ENCODE measurements around the gene MAPK8. TPM values are rescaled to one million over a fixed set of nuclear protein-coding genes. Genes with fewer than 3 reads are reported as not detected.

MAPK8 gene
- total RNA-seq, 1 donor from 2014 or later = 52.3 TPM

DNA sequence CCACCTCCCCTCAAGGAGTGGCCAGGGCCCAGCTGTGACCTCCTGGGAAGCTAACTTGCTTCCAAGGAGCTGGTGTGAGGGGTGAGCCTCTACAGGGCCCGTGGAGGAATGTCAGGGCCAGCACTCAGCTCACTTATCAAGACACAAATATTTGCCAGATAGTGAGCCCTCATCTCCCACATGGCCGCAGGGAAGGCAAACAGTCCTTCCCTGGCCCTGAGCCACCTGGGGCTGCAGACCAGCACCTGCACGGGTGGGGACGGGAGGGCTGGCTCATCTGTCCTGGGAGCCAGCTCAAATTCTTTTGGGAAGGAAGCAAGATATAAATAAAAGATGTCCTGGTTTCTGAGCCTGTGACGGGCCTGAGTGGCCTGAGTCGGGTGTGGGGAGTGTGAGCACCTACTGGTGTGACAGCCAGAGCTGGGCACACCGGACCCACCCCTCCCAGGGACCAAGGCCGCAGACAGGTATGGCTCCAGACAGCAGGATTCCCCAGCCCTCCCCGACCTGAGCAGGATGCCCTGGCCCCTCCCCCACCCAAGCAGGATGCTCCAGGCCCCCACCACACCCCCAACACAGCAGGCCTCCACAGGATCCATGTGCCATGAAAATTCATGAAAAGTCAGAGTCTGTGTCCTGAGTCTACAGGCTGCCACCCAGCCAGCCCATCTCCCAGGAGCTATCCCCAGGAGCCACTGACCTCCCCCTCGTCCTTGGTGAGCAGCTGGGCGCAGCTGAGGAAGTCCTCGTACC, 148.0 kb downstream of the MAPK8 start:
- no peak overlapping the region for H3K4me3 Mint-ChIP-seq
- H3K27me3 Mint-ChIP-seq (ENCODE audit: insufficient read depth) = no peaks in the 10 kb centered on the region
- H3K4me1 Mint-ChIP-seq (ENCODE audit: low read depth) = no peaks in the 10 kb centered on the region
- H3K27ac Mint-ChIP-seq = no peak overlapping the region
- H3K36me3 Mint-ChIP-seq (ENCODE audit: low read depth) = no peaks in the 10 kb centered on the region
- H3K9me3 Mint-ChIP-seq = no peaks in the 10 kb centered on the region
- DNase-seq (ENCODE audit: low spot score) = no peak
- intact Hi-C loops (cut with micrococcal nuclease) = no loop called here

DNA sequence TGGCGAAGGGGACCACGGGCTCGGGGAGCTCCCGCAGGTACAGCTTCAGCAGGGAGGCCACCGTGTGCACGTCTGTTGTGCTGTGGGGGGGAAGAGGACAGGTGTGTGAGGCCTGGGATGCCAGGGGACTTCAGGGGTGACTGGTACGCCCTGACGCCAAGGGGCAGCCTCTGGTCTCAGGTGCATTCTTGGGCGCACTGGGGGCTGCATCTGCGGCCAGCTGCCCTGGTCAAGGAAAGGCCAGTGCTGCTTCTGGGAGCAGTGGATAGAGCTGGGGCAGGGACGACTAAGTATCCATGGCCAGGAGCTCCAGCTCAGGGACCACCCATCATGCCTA, 148.5 kb downstream of the MAPK8 start:
- H3K27ac Mint-ChIP-seq = no peak overlapping the region
- no peak overlapping the region for H3K4me3 Mint-ChIP-seq
- H3K9me3 Mint-ChIP-seq = no peaks in the 10 kb centered on the region
- H3K4me1 Mint-ChIP-seq (ENCODE audit: low read depth) = no peaks in the 10 kb centered on the region
- DNase-seq (ENCODE audit: low spot score) = no peak
- H3K27me3 Mint-ChIP-seq (ENCODE audit: insufficient read depth) = no peaks in the 10 kb centered on the region
- H3K36me3 Mint-ChIP-seq (ENCODE audit: low read depth) = no peaks in the 10 kb centered on the region
- intact Hi-C loops (cut with micrococcal nuclease) = no loop called here

DNA sequence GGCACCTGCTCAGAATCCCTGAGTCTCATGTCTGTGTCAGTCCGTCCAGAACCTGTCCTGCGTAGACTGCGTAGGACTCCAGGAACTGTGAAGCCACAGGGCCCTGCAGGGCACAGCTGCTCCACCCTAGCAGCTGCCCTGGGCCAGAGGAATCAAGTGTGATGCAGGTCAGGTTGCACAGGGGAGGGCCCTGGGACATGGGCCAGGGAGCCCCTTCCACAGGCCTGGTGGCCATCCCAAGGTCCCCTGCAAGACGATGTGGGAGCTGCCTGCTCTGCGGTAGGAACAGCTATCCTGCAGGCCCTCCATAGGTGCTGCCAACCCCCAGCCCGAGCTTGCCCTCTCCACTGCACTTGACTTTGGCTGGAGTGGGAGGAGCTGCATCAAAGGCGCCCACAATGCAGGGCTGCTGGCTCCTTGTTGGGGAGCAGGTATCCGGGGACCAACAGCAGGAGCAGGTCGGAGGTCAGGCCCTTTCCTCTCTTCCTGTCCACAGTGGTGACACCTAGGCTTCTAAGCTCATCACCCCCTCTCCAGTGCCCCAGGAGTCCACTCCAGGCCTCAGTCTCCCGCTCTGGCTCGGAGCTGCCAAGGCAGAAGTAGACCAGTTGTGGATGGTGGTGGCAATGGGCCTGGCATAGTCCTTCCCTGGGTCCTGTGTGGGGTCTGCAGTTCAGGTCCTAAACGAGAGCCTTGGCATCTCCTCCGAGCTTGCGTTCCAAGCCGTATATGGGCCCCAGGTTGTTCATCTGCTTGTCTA, 149.1 kb downstream of the MAPK8 start:
- Mint-ChIP-seq H3K4me3 (no peak overlapping the region), H3K9me3 (no peaks in the 10 kb centered on the region), H3K27me3 (ENCODE audit: insufficient read depth) (no peaks in the 10 kb centered on the region), H3K4me1 (ENCODE audit: low read depth) (no peaks in the 10 kb centered on the region), H3K27ac (no peak overlapping the region), H3K36me3 (ENCODE audit: low read depth) (no peaks in the 10 kb centered on the region)
- intact Hi-C loops (cut with micrococcal nuclease) = no loop called here
- no peak for DNase-seq (ENCODE audit: low spot score)

DNA sequence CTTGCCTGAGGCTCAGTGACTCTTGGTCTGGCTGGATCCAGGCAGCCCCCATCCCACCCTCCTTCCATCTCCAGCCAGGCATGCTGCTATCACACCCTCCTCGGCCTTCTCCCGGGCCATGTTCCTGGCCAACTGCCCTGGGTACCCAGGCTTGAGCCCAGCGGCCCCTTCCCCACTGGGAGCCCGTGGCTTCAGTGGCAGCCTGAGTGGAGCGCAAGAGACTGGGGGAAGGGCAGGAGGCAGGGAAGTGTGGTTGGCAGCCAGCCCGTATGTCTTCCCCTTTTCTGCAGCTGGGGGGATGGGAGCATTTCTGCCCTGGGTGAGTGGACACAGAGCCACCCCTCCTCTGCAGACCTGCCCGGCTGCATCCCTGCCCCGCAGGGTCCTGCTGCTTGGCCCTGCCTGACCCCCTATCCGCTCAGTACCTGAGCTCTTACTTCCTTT, 149.9 kb downstream of the MAPK8 start:
- Mint-ChIP-seq H3K9me3 (no peaks in the 10 kb centered on the region), H3K27me3 (ENCODE audit: insufficient read depth) (no peaks in the 10 kb centered on the region), H3K36me3 (ENCODE audit: low read depth) (no peaks in the 10 kb centered on the region), H3K4me3 (no peak overlapping the region), H3K27ac (no peak overlapping the region), H3K4me1 (ENCODE audit: low read depth) (no peaks in the 10 kb centered on the region)
- intact Hi-C loops (cut with micrococcal nuclease) = no loop called here
- no peak for DNase-seq (ENCODE audit: low spot score)

DNA sequence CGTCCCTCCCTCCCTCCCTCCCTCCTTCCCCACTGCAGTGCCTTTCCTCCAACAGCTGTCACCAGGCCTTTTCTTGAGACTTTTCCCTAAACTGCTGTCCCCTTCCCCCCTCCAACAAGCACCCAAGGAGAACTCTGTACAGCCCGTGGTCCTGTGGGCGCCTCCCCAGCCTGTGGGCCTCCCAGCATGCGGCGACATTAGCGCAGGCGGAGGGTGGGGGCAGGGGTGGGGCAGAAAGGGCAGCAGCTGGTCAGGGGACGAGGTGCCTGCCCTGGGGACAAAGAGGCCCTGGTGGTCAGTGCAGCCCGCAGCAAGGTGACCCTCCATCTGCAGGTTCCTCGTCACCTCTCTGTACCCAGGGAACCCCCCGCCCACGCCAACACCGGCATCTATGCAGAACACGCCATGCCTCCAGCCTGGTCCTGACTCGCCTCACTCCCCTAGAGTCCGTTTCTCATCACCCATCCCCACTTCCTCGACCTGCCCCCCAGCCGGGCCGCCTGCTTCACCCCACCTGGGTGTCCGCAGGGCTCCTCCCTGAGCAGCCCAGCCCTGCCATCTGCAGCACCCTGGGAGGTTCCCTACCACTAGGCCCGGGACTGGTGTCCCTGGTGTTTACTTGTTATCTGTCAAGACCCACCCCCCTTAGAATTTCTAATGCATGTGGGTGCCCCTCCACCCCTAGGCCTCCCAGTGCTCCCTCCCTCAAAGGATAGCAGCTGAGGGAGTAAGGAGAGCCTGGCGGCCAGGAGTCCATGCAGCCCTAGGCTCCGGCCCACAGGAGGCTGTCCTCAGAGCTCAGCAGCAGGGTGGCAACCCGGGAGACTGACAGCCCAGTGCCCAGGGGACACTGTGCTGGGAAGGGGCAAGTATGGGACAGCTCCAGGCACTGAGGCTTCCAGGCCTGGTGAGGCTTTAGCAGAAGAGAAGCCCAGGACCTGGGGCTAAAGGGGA, 150.6 kb downstream of the MAPK8 start:
- no peaks in the 10 kb centered on the region for H3K4me1 Mint-ChIP-seq (ENCODE audit: low read depth)
- no peak for DNase-seq (ENCODE audit: low spot score)
- no peak overlapping the region for H3K27ac Mint-ChIP-seq
- no peaks in the 10 kb centered on the region for H3K36me3 Mint-ChIP-seq (ENCODE audit: low read depth)
- intact Hi-C loops (cut with micrococcal nuclease) = no loop called here
- H3K27me3 Mint-ChIP-seq (ENCODE audit: insufficient read depth) = no peaks in the 10 kb centered on the region
- H3K4me3 Mint-ChIP-seq = no peak overlapping the region
- H3K9me3 Mint-ChIP-seq = no peaks in the 10 kb centered on the region

DNA sequence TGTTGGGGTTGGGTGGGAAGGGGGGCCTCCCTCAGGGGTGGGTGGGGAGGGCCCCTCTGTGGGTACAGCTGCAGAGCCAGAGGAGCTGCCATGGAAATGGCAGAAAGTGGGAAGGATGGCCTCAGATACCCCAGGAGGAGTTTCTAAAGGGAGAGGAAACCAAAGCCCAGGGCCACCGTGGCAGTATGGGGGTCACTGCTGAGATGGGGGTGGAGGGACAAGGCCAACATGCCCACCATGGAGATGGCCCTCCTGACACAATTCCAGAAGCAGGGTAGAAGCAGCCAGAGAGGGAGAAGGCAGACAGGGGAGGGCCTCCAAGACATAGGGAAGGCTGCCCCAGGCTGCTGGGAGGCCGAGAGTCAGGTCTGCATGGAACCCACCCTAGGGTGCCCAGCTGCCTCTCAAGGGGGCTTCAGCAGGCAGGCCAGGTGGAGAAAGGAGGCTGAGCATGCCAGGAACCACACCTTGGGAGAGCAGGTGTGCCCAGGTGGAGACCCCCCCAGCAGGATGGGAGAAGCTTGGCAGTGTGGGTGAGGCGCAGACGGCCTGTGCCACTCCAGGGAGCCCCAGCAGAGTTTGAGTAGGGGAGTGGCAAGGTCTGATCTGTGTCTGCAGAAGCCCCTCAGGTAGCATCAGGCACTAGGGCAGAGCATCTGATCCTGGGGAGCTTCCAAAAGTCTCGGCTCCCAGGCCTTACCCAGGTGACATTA, 151.6 kb downstream of the MAPK8 start:
- intact Hi-C loops (cut with micrococcal nuclease) = no loop called here
- H3K36me3 Mint-ChIP-seq (ENCODE audit: low read depth) = no peaks in the 10 kb centered on the region
- no peak overlapping the region for H3K4me3 Mint-ChIP-seq
- H3K9me3 Mint-ChIP-seq = no peaks in the 10 kb centered on the region
- H3K27me3 Mint-ChIP-seq (ENCODE audit: insufficient read depth) = no peaks in the 10 kb centered on the region
- H3K27ac Mint-ChIP-seq = no peak overlapping the region
- H3K4me1 Mint-ChIP-seq (ENCODE audit: low read depth) = no peaks in the 10 kb centered on the region
- no peak for DNase-seq (ENCODE audit: low spot score)

DNA sequence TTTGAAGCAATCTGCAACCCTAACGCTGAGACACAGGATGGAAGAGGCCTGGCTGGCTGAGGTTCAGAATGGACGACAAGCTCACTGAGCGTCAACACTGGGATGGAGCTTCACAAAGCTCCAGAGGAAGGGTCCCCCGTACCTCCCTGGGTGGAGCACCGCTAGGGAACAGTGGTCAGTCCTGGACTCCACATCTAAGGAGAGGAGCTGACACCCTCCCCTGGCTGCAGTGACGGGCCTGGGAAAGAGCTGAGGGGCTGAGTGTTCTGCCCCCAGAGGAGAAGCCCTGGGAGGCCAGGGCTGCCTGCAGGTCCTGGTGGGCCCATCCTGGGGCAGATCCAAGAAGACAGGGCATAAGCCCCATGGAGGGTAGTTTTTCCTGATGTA, 152.2 kb downstream of the MAPK8 start:
- Mint-ChIP-seq H3K4me1 (ENCODE audit: low read depth) (no peaks in the 10 kb centered on the region), H3K27me3 (ENCODE audit: insufficient read depth) (no peaks in the 10 kb centered on the region), H3K4me3 (no peak overlapping the region), H3K27ac (no peak overlapping the region), H3K36me3 (ENCODE audit: low read depth) (no peaks in the 10 kb centered on the region), H3K9me3 (no peaks in the 10 kb centered on the region)
- intact Hi-C loops (cut with micrococcal nuclease) = no loop called here
- DNase-seq (ENCODE audit: low spot score) = no peak

DNA sequence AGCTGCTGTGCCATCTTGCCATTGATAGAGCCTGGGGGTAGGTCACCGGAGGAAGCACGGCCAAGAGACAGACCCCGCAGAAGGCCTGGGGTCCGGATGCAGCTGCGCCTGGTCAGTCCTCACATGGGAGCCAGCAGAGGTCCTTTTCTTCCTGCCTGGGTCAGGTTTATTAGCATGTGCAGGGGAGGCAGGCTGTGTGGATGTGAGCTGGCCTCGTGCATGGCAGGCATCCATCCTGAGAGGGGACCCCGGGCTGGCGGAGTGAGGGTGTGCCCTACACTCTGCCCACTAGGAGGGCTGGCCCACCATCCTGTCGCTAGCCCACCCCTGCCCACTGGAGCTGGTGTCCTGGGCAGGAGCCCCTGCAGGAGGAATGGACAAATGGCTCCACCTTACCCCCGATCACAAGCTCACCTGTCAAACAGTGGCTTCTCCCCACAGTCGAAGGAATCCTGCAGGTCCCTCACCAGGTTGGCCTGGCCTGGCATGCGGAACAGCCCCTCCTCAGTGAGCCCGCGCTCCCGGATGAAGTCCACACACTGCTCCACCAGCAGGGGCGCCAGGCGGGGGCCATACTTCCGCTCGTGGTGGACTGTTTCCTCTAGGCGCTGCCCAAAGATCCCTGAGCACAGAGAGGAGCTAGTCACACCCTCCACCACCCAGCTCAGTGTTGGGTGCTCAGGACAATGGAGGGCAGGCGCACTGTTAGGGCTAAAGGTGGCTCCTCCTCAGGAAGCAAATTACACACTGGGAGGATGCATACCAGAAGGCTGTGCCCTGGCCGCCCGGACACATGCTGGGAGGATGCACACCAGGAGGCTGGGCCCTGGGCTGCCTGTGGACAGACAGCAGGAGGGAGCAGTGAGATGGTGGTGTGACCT, 153.0 kb downstream of the MAPK8 start:
- no peak overlapping the region for H3K4me3 Mint-ChIP-seq
- H3K4me1 Mint-ChIP-seq (ENCODE audit: low read depth) = no peaks in the 10 kb centered on the region
- no peak overlapping the region for H3K27ac Mint-ChIP-seq
- no peak for DNase-seq (ENCODE audit: low spot score)
- intact Hi-C loops (cut with micrococcal nuclease) = no loop called here
- no peaks in the 10 kb centered on the region for H3K9me3 Mint-ChIP-seq
- no peaks in the 10 kb centered on the region for H3K36me3 Mint-ChIP-seq (ENCODE audit: low read depth)
- H3K27me3 Mint-ChIP-seq (ENCODE audit: insufficient read depth) = no peaks in the 10 kb centered on the region

DNA sequence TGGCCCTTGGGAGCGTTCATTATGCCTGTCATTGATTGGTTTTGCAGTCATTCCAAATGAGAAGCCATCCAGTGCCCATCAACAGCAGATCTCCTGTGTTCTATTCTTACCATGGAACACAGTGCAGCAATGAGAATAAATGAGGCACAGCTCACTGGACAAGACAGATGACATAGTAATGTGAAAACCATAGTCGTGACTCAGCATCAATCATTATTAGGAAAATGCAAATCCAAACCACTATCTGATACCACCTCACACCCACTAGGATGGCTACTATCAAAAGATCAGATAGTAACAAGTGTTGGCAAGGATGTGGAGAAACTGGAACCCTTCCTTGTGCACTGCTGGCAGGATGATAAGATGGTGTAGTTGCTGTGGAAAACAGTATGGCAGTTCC, 153.7 kb downstream of the MAPK8 start:
- Mint-ChIP-seq H3K4me1 (ENCODE audit: low read depth) (no peaks in the 10 kb centered on the region), H3K4me3 (no peak overlapping the region), H3K27ac (no peak overlapping the region), H3K27me3 (ENCODE audit: insufficient read depth) (no peaks in the 10 kb centered on the region), H3K36me3 (ENCODE audit: low read depth) (no peaks in the 10 kb centered on the region), H3K9me3 (no peaks in the 10 kb centered on the region)
- intact Hi-C loops (cut with micrococcal nuclease) = no loop called here
- DNase-seq (ENCODE audit: low spot score) = no peak

DNA sequence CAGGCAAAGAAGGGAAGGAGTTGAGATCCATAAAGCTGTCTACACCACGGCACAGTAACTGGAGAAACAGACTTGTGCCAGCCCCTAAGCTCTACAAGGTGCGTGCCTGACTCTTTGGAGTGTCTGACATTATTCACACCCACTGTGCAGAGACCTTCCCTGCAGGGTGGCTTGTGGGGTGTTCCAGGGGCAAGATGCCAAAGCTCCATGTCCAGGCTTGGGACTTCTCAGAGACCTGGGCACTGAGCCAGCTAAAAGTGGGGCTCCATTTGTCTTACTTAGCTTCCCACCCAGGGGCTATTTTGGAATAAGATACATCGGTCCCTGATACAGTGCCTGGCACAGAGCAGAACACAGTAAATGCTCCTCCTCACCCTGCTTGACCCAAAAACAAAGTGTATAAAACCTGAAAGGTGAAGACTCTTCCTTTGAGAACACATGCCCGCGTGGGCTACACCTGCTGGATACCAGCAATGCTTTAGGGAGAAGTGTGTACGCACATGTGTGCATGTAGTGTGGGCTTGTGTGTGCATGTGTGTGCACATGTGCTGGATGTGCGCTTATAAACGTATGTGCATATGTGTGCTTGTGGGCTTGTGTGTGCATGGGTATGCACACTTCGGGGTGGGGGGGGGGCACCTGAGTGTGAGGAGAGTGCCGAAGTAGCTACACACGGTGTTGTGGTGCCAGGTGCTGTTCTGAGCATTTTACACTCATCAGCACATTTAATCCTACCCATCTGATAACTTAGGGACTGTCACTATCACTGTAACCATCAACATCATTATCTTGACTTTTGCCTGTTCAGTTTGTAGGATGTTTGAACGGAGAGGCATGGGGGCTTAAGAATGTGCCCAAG, 155.4 kb downstream of the MAPK8 start:
- Mint-ChIP-seq H3K4me3 (no peak overlapping the region), H3K27ac (no peak overlapping the region), H3K27me3 (ENCODE audit: insufficient read depth) (no peaks in the 10 kb centered on the region), H3K4me1 (ENCODE audit: low read depth) (no peaks in the 10 kb centered on the region), H3K36me3 (ENCODE audit: low read depth) (no peaks in the 10 kb centered on the region), H3K9me3 (no peaks in the 10 kb centered on the region)
- intact Hi-C loops (cut with micrococcal nuclease) = no loop called here
- DNase-seq (ENCODE audit: low spot score) = no peak

DNA sequence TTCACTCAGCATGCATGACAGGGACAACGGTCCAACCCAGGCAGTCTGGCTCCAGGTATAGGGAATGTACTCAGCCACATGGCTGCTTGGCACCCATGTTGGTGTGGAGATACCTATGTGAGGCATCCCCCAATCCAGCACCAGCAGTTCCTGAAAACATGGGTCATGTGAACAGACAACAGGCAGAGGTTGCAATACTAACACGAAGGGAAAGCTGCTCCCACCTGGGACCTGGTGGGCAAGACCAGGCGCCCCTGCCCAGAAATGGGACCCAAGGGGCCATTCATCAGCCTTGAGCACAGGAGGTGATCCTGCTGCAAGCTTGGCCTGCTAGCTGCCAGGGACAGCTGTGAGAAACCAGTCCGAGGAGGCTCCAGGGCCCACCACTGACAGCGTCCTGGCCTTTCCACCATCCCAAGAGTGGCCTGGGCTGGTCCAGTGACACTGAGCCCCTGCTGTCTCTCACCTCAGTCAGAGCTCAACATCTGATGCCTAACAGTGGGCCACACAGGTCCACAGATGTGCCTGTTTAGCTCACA, 156.1 kb downstream of the MAPK8 start:
- Mint-ChIP-seq H3K27ac (no peak overlapping the region), H3K4me1 (ENCODE audit: low read depth) (no peaks in the 10 kb centered on the region), H3K36me3 (ENCODE audit: low read depth) (no peaks in the 10 kb centered on the region), H3K4me3 (no peak overlapping the region), H3K27me3 (ENCODE audit: insufficient read depth) (no peaks in the 10 kb centered on the region), H3K9me3 (no peaks in the 10 kb centered on the region)
- intact Hi-C loops (cut with micrococcal nuclease) = no loop called here
- no peak for DNase-seq (ENCODE audit: low spot score)

Measured in activated T-helper 1 cell treated with anti-CD3 and anti-CD28 coated beads, Interleukin-12 subunit alpha, Interleukin-12 subunit beta, Interleukin-2, Interleukin-4 antibody, amounts not matched to agents 30 ng/mL and 10 ng/mL and 1 ng/mL, durations not matched to agents 14 hours and 24 hours and 36 hours (primary cell).